GM23338 (cell line): ENCODE data around the gene PCSK5. TPM values are rescaled to one million over a fixed set of nuclear protein-coding genes. Genes with fewer than 3 reads are reported as not detected.

Experiments used
- ATAC-seq: fragments of 200-7000 bp; cut with Tn5 transposase; 3 replicates; pipeline ENCODE4 v1.9.1; 2020
- DNase-seq: peaks from one replicate; pipeline ENCODE4 v3.0.0-alpha.2; 2015; ENCODE audit warnings: low spot score
- H2AFZ ChIP-seq: fragments of 200-600 bp; sonication (generic); 2 replicates; pipeline ENCODE4 v1.8.0; 2016; ENCODE audit warnings: antibody characterized with exemption, mild to moderate bottlenecking, moderate library complexity
- H3F3A ChIP-seq: fragments of 200-600 bp; sonication (generic); replicated peaks from 2 replicates; pipeline ENCODE4 v1.8.0; 2017; ENCODE audit warnings: antibody characterized with exemption, mixed run types, low read depth
- H3K27ac ChIP-seq: fragments of 200-600 bp; sonication (generic); 2 replicates; pipeline ENCODE4 v1.6.1; 2016; ENCODE audit warnings: low read depth
- H3K27me3 ChIP-seq: fragments of 200-600 bp; sonication (generic); 2 replicates; pipeline ENCODE4 v1.8.0; 2016; ENCODE audit warnings: mild to moderate bottlenecking, mixed run types, moderate library complexity; ENCODE audit not compliant: insufficient read depth
- H3K36me3 ChIP-seq: fragments of 200-600 bp; sonication (generic); 2 replicates; pipeline ENCODE4 v1.8.0; 2016; ENCODE audit warnings: mild to moderate bottlenecking; ENCODE audit not compliant: insufficient read depth
- H3K4me1 ChIP-seq: fragments of 200-600 bp; sonication (generic); 2 replicates; pipeline ENCODE4 v1.8.0; 2016; ENCODE audit warnings: mild to moderate bottlenecking, moderate library complexity; ENCODE audit not compliant: insufficient read depth
- H3K4me2 ChIP-seq: fragments of 200-600 bp; sonication (generic); 2 replicates; pipeline ENCODE4 v1.7.1; 2017; ENCODE audit warnings: mixed run types
- H3K4me3 ChIP-seq: fragments of 200-600 bp; sonication (generic); 2 replicates; pipeline ENCODE4 v1.6.1; 2016; ENCODE audit warnings: mixed run types
- H3K79me2 ChIP-seq: fragments of 200-600 bp; sonication (generic); replicated peaks from 2 replicates; pipeline ENCODE4 v1.8.0; 2017; ENCODE audit warnings: mild to moderate bottlenecking; ENCODE audit not compliant: insufficient read depth
- H3K9me2 ChIP-seq: fragments of 200-600 bp; sonication (generic); 2 replicates; pipeline ENCODE4 v1.8.0; 2017; ENCODE audit not compliant: insufficient read depth
- H4K20me1 ChIP-seq: fragments of 200-600 bp; sonication (generic); replicated peaks from 2 replicates; pipeline ENCODE4 v1.8.0; 2017; ENCODE audit warnings: mild to moderate bottlenecking; ENCODE audit not compliant: insufficient read depth
- H3K27ac Mint-ChIP-seq: 2 replicates; pipeline ENCODE4 v1.8.0; 2020; ENCODE audit warnings: inconsistent platforms, mild to moderate bottlenecking, moderate library complexity, mixed read lengths
- H3K27me3 Mint-ChIP-seq: 3 replicates; pipeline ENCODE4 v1.8.0; 2022; ENCODE audit warnings: low read depth, mild to moderate bottlenecking, moderate library complexity, mixed read lengths, inconsistent platforms; ENCODE audit not compliant: insufficient read depth, poor library complexity
- H3K36me3 Mint-ChIP-seq: 3 replicates; pipeline ENCODE4 v1.8.0; 2021; ENCODE audit warnings: low read depth, mild to moderate bottlenecking, inconsistent platforms, moderate library complexity, mixed read lengths
- H3K4me1 Mint-ChIP-seq: 3 replicates; pipeline ENCODE4 v1.8.0; 2020; ENCODE audit warnings: mild to moderate bottlenecking, inconsistent platforms, mixed read lengths
- H3K4me3 Mint-ChIP-seq: 3 replicates; pipeline ENCODE4 v1.8.0; 2021; ENCODE audit warnings: moderate library complexity, mild to moderate bottlenecking, inconsistent platforms, mixed read lengths
- H3K9me3 Mint-ChIP-seq: 3 replicates; pipeline ENCODE4 v1.8.0; 2020; ENCODE audit warnings: moderate library complexity, mild to moderate bottlenecking, inconsistent platforms, mixed read lengths
- CREB1 ChIP-seq: fragments of 250-450 bp; sonication (Bioruptor Pico); IDR thresholded peaks from 2 replicates; pipeline ENCODE4 v1.5.0; 2020; ENCODE audit warnings: low read depth, mild to moderate bottlenecking, moderate library complexity
- ETS1 ChIP-seq: IDR thresholded peaks from 2 replicates; pipeline ENCODE4 v1.6.1; 2016; ENCODE audit warnings: antibody characterized with exemption
- JUNB ChIP-seq: IDR thresholded peaks from one replicate; pipeline ENCODE4 v1.6.1; 2016; ENCODE audit warnings: antibody characterized with exemption; ENCODE audit not compliant: unreplicated experiment
- NANOG ChIP-seq: IDR thresholded peaks from 2 replicates; pipeline ENCODE4 v1.6.1; 2016; ENCODE audit warnings: antibody characterized with exemption, borderline replicate concordance
- ZNF114 ChIP-seq: fragments of 250-450 bp; sonication (Bioruptor Pico); IDR thresholded peaks from 2 replicates; pipeline ENCODE4 v1.5.0; 2020; ENCODE audit warnings: mild to moderate bottlenecking, moderate library complexity
- polyA plus RNA-seq: library from polyadenylated mRNA; unstranded; fragments of >200 nt; fragmentation: Nextera tagmentation; extraction: Ambion mirVana; gene quantifications from 2 replicates; pipeline ENCODE4 v1.2.1, GENCODE V29; 2016
- total RNA-seq: library from RNA; depleted of rRNA; stranded (reverse); fragments of >200 nt; shearing (Covaris generic); gene quantifications from 2 replicates; pipeline ENCODE4 v1.2.3, GENCODE V29; 2014
- TF ChIP-seq, protein P1 (sequence below), 2 experiments: fragments of 200-600 bp in 1 of 2; sonication (generic) in 1 of 2; conservative IDR thresholded peaks; 2 replicates each; pipeline versions ENCODE4 v1.5.1 to v1.6.1; 2016 to 2017; ENCODE audit warnings: antibody characterized with exemption in 2 of 2, low read depth in 2 of 2, mild to moderate bottlenecking in 2 of 2, moderate library complexity in 1 of 2

PCSK5 gene
- total and polyA plus RNA-seq, 2 experiments from 2014 or later: 12.3 to 34.8 TPM

DNA sequence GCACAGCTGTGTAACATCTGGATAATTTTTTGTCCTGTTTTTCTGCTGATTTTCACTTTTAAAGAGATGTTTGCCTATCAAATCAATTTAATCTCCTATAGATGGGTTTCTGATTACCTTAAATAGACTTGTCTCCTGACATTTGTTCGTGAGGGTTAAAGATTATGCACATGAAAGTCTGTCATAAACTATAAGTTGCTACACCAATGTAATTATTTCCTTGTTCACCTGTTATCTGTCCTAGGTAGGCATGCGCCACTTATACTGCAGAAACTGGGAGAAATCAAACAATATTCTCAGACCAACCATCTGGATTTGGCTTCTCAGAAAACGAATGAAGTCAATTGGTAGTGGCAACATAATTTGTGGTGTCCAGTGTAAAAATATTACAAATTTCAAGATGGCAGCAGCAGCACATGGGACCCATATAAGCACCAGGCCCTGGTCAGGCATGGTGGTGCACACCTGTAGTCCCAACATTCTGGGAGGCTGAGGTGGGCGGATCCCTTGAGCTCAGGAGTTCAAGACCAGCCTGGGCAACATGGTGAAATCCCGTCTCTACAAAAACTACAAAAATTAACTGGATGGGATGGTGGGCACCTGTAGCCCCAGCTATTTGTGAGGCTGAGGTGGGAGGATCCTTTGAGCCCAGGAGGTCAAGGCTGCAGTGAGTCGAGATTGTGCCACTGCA is 483.5 kb downstream of the PCSK5 start:
- Histone ChIP-seq H3K79me2 (no peaks in the 10 kb centered on the region), H3F3A (no peaks in the 10 kb centered on the region), H3K4me2 (no peak overlapping the region), H4K20me1 (no peaks in the 10 kb centered on the region), H3K27ac (no peak overlapping the region), H3K36me3 (no peaks in the 10 kb centered on the region), H3K4me1 (no peaks in the 10 kb centered on the region; the same call in 1 of the 2 replicates), H3K4me3 (no peak overlapping the region), H3K27me3 (no peaks in the 10 kb centered on the region), H2AFZ (no peak overlapping the region), H3K9me2 (no peaks in the 10 kb centered on the region)
- no peak for ATAC-seq
- DNase-seq: no peak
- no peak overlapping the region for H3K4me3 Mint-ChIP-seq
- no peaks in the 10 kb centered on the region for H3K36me3 Mint-ChIP-seq
- TF ChIP-seq ETS1 (no peak), NANOG (no peak), CREB1 (CRISPR knock-in tag) (no peak)
- TF ChIP-seq, protein P1, sequence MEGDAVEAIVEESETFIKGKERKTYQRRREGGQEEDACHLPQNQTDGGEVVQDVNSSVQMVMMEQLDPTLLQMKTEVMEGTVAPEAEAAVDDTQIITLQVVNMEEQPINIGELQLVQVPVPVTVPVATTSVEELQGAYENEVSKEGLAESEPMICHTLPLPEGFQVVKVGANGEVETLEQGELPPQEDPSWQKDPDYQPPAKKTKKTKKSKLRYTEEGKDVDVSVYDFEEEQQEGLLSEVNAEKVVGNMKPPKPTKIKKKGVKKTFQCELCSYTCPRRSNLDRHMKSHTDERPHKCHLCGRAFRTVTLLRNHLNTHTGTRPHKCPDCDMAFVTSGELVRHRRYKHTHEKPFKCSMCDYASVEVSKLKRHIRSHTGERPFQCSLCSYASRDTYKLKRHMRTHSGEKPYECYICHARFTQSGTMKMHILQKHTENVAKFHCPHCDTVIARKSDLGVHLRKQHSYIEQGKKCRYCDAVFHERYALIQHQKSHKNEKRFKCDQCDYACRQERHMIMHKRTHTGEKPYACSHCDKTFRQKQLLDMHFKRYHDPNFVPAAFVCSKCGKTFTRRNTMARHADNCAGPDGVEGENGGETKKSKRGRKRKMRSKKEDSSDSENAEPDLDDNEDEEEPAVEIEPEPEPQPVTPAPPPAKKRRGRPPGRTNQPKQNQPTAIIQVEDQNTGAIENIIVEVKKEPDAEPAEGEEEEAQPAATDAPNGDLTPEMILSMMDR (conservative IDR thresholded peaks at IDR 0.05; ENCODE audit: low read depth in 2 of 2): no peak
- no peaks in the 10 kb centered on the region for H3K9me3 Mint-ChIP-seq
- H3K27me3 Mint-ChIP-seq: peaks cover 1% of the 10 kb centered on the region
- no peak overlapping the region for H3K27ac Mint-ChIP-seq
- H3K4me1 Mint-ChIP-seq: peaks cover 10% of the 10 kb centered on the region; the same call in 2 of the 3 replicates

- Histone ChIP-seq H2AFZ (no peak overlapping the region), H3K4me2 (no peak overlapping the region), H3K4me1 (no peaks in the 10 kb centered on the region; the same call in 1 of the 2 replicates), H4K20me1 (no peaks in the 10 kb centered on the region), H3F3A (no peaks in the 10 kb centered on the region), H3K79me2 (no peaks in the 10 kb centered on the region), H3K4me3 (no peak overlapping the region), H3K9me2 (no peaks in the 10 kb centered on the region), H3K36me3 (no peaks in the 10 kb centered on the region), H3K27me3 (no peaks in the 10 kb centered on the region), H3K27ac (no peak overlapping the region)
- no peaks in the 10 kb centered on the region for H3K36me3 Mint-ChIP-seq
- TF ChIP-seq ZNF114 (CRISPR knock-in tag) (no peak), CREB1 (CRISPR knock-in tag) (peak; percentile 86), JUNB (no peak), ETS1 (no peak)
- H3K4me3 Mint-ChIP-seq: no peak overlapping the region
- ATAC-seq (peak; percentile 82), DNase-seq (peak; percentile 66)
- no peaks in the 10 kb centered on the region for H3K9me3 Mint-ChIP-seq
- H3K4me1 Mint-ChIP-seq: peaks cover 10% of the 10 kb centered on the region; the same call in 2 of the 3 replicates
- no peak overlapping the region for H3K27ac Mint-ChIP-seq
- H3K27me3 Mint-ChIP-seq: peaks cover 1% of the 10 kb centered on the region
Measured at GRCh38 chr9:76374783-76375559, 484.5 kb downstream of the PCSK5 start.
